Measurements from ENCODE around the gene DDX46.

DNA sequence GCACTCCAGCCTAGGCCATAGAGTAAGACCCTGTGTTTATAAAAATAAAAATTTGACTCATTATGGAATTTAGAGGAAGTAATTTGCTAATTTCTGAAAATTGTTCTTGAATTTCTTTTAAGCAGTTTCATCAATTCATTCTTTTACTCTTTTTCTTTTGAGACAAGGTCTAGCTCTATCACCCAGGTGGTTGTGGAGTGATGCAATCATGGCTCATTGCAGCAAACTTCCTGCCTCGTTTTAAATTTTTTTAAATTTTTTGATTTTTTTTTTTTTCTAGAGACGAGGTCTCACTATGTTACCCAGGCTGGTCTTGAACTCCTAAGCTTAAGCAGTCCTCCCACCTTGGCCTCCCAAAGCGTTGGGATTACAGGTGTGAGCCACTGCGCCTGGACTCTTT lies 23.3 kb upstream of the DDX46 start:
- TF ChIP-seq CTCF (IDR thresholded peaks at IDR 0.05) (no peak), RAD21 (conservative IDR thresholded peaks at IDR 0.05 in 1 of 2, IDR thresholded peaks at IDR 0.05 in 1 of 2) (no peak), HDAC2 (IDR thresholded peaks at IDR 0.05) (no peak), POLR2A (IDR thresholded peaks at IDR 0.05; ENCODE audit: low read length) (no peak)
